SHP77 (cell line): Measurements from ENCODE around the gene ST6GALNAC5.
"Not testable (repeated sequence)": the region's sequence is repeated elsewhere in the genome, so short reads cannot be mapped to it uniquely, and the experiment has no call there.

Source experiments
- DNase-seq, 2 experiments: peaks; one replicate each; lab custom pipeline; 2025; lab: John Stamatoyannopoulos, UW

The ST6GALNAC5 gene

DNA sequence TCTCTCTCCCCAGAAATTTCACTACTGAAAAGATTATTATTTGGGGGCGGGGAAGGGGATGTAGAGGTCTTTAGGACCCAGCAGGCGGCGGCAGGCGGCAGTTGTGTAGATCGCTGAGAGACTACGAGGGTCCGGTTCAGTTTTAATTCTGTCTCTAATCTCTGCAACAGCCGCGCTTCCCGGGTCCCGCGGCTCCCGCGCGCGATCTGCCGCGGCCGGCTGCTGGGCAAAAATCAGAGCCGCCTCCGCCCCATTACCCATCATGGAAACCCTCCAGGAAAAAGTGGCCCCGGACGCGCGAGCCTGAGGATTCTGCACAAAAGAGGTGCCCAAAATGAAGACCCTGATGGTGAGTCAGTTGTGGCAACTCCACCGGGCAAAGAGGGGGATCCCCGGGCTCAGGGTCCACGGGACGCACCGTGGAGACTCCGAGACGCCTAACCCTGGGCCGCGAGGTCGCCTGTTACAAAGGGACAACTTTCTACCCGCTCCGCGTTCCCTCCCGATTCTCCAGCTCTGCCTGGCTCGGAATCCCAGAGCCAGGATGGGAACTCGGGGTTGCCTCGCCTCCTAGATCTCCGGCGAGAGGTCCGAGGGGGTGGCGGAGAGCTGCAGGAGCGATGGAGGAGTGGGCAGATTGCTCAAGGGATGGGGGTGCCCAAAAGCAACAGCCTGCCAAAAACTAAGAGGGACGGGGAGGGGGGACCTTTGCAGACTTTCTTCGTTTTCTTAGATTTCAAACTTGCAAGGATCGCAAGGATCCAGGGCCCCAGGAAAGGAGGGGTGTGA is at the start of gene ST6GALNAC5:
Gene ST6GALNAC5, plus strand, starts transcription at position 139 of the 789 bp plus-strand sequence.
- peak in 1 of 2 experiments; percentile 0 for DNase-seq

DNA sequence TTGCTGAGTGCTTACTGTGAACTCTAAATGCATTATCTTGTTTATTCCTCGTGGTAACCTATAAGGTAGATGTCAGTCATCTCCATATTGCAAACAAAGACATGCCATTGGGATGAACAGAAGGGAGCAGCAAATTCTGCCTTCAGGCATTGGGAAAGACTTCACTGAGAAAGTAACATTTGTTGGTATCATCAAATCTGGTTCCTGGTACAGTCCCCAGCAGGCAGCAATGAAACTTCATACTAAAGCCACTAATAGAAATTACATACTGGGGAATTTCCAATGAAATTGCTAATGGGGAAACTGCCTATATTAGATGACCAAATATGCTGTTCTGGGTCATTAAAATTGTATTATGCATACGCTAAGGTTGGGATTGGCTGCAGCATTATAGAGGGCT is 47.3 kb upstream of the ST6GALNAC5 start:
- DNase-seq, result no peak

DNA sequence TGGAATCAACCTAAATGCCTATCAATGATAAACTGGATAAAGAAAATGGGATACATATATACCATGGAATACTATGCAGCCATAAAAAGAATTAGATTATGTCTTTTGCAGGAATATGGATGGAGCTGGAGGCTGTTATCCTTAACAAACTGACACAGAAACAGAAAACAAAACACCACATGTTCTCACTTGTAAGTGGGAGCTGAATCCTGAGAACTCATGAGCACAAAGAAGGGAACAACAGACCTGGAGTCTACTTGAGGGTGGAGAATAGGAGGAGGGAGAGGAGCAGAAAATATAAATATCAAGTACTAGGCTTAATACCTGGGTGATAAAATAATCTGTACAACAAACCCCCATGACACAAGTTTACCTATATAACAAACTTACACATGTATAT is 44.3 kb upstream of the ST6GALNAC5 start:
- not testable (repeated sequence) for DNase-seq

- no peak for DNase-seq
Measured at GRCh38 chr1:76824106-76824505, 43.2 kb upstream of the ST6GALNAC5 start.

DNA sequence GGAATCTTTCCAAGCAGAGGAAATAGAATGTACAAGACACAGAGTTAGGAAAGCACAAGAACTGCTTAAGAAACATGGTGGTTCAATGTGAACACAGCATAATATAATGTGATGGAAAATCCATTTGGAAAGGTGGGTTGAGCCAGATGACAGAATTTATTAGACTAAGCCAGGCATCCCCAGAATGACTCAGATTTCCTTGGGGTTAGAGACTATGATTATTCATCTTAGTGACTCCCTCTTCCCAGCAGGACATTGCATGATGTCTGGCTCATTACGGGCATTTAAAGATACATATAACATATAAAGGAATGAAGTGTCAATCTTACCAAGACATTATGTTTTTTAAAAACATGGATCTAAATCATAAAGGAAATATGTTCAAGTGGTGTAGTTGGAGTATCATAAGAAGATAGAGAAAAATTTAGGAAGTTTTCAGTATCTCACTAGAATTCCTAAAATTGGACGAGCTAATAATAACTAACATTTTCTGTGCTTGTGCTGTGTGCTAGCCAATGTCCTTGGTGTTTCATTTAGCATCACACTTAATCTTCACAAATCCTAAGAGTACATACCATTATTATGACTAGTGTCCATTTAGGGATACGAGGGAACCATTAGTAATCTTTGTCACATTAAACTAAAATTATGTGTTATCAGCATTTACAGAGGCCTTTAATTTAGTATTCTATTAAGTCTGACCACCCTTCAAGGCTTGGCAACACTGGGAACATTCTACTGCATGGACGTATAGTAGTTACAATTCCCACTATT is 41.0 kb upstream of the ST6GALNAC5 start:
- no peak for DNase-seq

GRCh38 chr1:76827066-76827465 is 40.2 kb upstream of the ST6GALNAC5 start:
- no peak for DNase-seq

DNA sequence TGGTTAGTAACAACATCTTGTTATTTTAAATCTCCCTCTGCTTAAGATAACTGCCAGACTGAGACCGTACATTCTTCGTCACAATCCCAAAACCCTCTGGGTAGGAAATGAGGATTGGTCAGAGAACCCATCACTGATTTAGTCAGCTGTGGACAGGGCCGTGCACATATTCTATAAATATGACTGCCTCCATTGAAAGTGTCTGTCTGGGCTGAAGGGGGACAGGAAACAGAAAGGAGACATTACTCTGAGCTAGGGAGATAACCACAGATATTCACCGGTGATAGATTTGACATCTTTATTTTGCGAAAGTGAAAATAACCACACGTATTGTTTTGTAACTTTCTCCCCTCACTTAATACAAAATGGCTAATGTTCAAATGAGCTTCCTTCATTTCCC is 36.9 kb upstream of the ST6GALNAC5 start:
- DNase-seq, result no peak

- no peak for DNase-seq
Measured at GRCh38 chr1:76832521-76832920, 34.8 kb upstream of the ST6GALNAC5 start.

GRCh38 chr1:76833151-76833550 is 34.1 kb upstream of the ST6GALNAC5 start:
- DNase-seq, result no peak

DNA sequence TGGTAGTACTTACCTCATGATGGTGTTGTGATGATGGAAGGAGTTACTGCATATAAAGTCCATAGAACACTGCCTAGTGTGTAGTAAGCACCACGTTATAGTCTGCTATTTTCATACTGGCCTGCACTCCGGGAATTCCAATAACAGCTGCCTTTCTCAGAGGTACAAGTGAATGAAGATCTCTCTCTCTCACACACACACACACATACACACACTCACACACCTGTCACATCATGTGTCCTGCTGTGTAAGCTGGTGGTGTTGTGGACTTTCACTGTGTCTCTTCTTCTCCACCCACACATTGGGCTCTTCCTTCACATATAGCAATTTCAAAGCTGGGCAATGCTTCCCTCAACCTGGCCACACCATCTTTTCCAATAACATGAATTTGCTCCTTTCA is 33.4 kb upstream of the ST6GALNAC5 start:
- no peak for DNase-seq

GRCh38 chr1:76835203-76835602 is 32.1 kb upstream of the ST6GALNAC5 start:
- no peak for DNase-seq

DNA sequence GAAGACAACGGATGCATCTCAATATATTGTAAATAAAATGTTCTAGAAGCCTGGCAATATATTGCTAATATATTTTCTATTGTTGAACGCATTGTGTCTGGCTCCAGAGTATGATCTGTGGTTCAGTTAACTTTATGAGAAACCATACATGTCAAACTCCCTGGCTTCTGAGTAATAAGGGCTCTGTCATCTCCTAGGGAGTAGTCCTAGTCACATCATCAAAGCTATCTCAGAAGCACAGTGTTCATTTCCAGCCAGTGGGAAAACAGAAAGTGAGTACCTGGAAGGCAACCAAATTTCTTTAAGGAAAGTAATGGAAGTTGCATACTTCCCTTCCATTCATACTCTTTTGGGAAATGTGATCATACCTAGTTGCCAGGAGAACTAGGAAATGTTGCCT is 27.0 kb upstream of the ST6GALNAC5 start:
- DNase-seq, result no peak

- DNase-seq, result no peak
Measured at GRCh38 chr1:76841460-76841859, 25.8 kb upstream of the ST6GALNAC5 start.

DNA sequence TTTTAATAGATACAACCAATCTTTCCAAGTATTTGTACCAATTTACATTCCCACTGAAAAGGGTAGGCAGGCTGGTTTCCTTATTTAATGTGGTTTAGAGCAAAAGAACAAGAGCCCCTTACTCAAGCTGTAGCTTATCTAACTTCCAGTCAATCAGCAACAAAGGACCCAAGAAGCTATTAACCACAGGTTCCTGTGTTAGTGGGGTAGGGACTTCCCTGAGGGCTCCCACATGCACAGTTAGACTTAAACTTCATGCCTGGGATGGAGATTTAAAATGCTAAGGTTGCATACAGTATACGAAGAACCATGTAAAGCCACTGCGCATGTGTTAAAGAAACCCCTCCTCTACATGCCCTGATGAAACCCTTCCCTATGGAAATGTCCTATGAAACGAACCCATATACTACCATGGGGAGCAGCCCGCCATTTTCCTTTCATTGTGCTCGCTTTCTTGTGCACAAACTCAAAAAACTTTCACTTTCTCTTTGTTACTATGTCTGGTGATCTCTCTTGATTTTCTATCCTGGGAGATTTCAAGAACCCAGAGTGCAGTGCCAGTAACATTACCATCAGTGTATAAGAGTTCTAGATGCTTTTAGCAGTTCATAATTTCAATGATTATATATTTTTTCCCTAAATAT is 23.3 kb upstream of the ST6GALNAC5 start:
- DNase-seq, result no peak

- DNase-seq, result no peak
Measured at GRCh38 chr1:76854255-76854654, 13.0 kb upstream of the ST6GALNAC5 start.

DNA sequence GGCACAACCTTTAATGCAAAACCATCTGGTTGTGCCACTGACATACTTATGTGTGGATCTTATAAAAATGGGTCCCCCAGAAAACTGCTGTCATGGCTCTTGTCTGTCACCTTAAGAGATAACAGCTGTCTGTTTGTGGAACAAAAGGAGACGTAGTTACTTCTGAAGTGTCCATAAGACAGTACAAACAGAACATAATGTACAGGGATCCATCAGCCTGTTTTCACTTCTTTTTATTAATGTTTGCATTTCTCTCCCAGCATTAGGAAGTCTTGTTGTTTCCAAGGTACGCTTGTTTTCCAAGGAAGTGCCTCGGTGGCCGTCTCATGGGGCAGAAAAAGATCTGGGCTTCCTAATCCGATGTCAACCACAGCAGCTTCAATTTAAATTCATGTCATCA is 11.2 kb upstream of the ST6GALNAC5 start:
- DNase-seq, result no peak

GRCh38 chr1:76857138-76857537 is 10.1 kb upstream of the ST6GALNAC5 start:
- no peak for DNase-seq

DNA sequence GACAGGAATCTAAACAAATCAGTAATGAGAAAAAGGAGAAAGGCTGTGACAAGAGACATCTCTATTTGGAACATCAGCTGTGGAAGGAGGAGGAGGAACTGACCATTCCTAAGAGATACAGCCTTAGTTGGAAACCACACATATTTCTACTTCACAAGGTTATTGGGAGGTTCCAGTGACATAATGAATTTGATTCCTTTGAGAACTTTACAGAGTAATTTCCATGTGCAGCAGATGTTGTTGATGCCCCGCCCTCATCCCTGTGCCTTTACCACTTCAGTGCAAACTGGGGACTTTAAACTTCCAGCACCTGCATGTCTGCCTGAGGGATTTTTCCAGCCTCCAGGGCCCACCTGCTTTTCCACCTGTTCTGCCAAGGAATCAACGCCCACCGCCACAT is 9.3 kb upstream of the ST6GALNAC5 start:
- no peak for DNase-seq

- no peak for DNase-seq
Measured at GRCh38 chr1:76861149-76861548, 6.1 kb upstream of the ST6GALNAC5 start.

GRCh38 chr1:76862447-76862846 is 4.8 kb upstream of the ST6GALNAC5 start:
- DNase-seq, result no peak

- DNase-seq, result no peak
Measured at GRCh38 chr1:76864383-76864782, 2.9 kb upstream of the ST6GALNAC5 start.

DNA sequence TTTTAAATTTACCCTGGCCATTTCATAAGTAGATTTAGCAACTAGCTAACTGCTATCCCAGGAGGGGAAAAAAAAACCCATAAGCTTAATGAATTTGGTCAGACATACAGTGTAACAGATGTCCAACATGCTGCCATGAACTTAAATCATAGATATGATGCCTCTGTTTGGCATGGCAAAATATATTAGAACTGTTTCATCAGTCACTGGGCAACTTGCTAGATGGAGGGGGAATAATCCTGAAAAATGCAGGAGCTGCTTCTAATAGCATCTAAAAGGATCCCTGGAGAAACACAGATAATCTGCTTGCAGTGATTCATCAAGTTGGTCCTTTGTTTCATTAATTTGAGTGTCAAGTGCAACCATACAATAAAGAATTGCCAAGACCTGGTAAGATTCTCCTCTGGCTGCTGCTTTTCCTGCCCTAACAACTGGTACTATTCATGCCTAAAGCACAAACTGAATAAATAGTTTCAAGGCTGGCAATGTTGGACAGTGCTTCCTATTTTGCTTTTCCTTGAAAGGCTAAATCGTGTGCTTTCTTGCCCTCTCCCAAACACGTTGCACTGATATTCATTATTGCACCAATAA is 1.5 kb upstream of the ST6GALNAC5 start:
- no peak for DNase-seq
